ENCODE measurements around the gene LARGE1. TPM values are rescaled to one million over a fixed set of nuclear protein-coding genes. Genes with fewer than 3 reads are reported as not detected.

LARGE1 gene
- total and polyA plus RNA-seq, 2 experiments from 2014 or later, result 21.2 to 23.6 TPM

DNA sequence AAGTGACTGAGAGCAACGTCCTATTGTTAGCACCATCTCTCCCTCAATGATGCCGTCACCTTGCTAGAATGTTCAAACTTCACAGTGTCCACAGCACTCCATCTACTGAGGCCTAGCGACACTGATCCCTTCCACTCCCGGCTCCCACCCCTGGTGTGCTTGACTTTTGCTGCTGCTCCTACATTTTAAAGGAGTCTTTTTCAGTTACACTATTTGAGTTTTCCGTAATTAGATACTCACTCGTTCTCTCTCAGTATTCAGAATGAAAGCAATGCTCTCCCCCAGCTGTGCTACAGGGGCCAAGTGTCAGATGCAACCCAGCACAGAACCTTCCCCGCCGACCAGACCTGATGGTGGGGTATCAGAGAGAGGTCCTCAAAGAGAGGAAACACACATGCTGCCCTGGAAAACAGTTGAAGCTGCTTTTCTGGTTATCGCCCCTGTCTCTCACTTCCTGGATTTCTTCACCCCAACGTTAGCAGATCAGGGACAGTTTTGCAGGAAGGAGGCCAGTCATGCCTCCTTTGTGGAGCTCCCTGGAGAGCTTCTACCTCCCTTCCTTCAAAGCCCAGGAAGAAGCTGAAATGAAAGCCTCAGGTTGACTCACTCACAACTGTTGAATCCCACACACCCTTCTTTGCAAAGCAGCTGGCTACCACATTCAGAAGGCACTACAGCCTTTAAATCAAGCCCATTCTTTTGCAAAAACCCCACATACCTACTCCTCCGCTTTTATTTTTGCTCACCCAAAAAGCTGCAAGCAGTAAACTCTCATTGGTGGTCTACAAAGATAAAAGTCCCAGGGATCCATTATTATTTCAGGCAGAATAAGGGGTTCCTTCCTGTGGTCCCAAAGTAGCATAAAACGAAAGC is 23.5 kb downstream of the LARGE1 start:
- Histone ChIP-seq H3K79me2 (peaks cover 90% of the 10 kb centered on the region), H3K4me3 (no peak overlapping the region), H3K9me2 (replicated peaks; ENCODE audit: insufficient read depth) (no peaks in the 10 kb centered on the region), H3K27me3 (no peaks in the 10 kb centered on the region), H3K4me2 (no peak overlapping the region), H2AFZ (no peak overlapping the region), H3K4me1 (ENCODE audit: insufficient read depth) (peaks cover 23% of the 10 kb centered on the region), H3K27ac (no peak overlapping the region), H3K36me3 (replicated peaks; ENCODE audit: insufficient read depth, low read depth) (no peaks in the 10 kb centered on the region), H4K20me1 (ENCODE audit: insufficient read depth, poor library complexity, severe bottlenecking) (peaks cover 4% of the 10 kb centered on the region), H3K9me3 (ENCODE audit: low read depth) (no peaks in the 10 kb centered on the region)
- TF ChIP-seq EZH2phosphoT487 (IDR thresholded peaks at IDR 0.05; ENCODE audit: low read depth, severe bottlenecking, unreplicated experiment), result no peak
- no peak for TF ChIP-seq EZH2 (IDR thresholded peaks at IDR 0.05; ENCODE audit: borderline replicate concordance)
- TF ChIP-seq, protein P1, sequence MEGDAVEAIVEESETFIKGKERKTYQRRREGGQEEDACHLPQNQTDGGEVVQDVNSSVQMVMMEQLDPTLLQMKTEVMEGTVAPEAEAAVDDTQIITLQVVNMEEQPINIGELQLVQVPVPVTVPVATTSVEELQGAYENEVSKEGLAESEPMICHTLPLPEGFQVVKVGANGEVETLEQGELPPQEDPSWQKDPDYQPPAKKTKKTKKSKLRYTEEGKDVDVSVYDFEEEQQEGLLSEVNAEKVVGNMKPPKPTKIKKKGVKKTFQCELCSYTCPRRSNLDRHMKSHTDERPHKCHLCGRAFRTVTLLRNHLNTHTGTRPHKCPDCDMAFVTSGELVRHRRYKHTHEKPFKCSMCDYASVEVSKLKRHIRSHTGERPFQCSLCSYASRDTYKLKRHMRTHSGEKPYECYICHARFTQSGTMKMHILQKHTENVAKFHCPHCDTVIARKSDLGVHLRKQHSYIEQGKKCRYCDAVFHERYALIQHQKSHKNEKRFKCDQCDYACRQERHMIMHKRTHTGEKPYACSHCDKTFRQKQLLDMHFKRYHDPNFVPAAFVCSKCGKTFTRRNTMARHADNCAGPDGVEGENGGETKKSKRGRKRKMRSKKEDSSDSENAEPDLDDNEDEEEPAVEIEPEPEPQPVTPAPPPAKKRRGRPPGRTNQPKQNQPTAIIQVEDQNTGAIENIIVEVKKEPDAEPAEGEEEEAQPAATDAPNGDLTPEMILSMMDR (IDR thresholded peaks at IDR 0.05; ENCODE audit: poor library complexity), result no peak
- 76% methylated on average over 12 of the region's 12 CpGs for WGBS (ENCODE audit: low lambda C conversion rate, missing lambda C conversion rate)
- no peak for DNase-seq (ENCODE audit: low spot score)

DNA sequence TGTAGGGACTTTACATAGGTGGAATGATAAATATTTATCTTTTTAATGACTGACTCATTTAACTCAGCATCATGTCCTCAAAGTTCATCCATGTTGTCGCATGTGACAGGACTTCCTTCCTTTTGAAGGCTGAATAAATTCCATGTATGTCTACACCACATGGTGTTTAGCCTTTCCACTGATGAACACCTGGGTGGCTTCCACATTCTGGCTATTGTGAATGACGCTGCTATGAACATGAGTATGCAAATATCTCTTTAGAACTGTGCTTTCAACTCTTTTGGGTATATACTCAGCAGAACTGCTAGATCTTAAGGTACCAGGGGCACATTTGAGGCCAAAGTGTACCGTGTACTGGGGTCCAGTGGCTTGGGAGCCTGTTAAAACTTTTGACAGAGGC is 24.1 kb downstream of the LARGE1 start:
- DNase-seq (ENCODE audit: low spot score), result no peak
- no peaks in the 10 kb centered on the region for H3K27me3 ChIP-seq
- no peak overlapping the region for H3K27ac ChIP-seq
- H3K4me2 ChIP-seq, result no peak overlapping the region
- H3K4me1 ChIP-seq (ENCODE audit: insufficient read depth), result peaks cover 23% of the 10 kb centered on the region
- H3K4me3 ChIP-seq, result no peak overlapping the region
- H3K79me2 ChIP-seq, result peaks cover 90% of the 10 kb centered on the region
- no peak overlapping the region for H2AFZ ChIP-seq
- H3K9me3 ChIP-seq (ENCODE audit: low read depth), result no peaks in the 10 kb centered on the region
- no peaks in the 10 kb centered on the region for H3K9me2 ChIP-seq (replicated peaks; ENCODE audit: insufficient read depth)
- no peaks in the 10 kb centered on the region for H4K20me1 ChIP-seq (ENCODE audit: insufficient read depth, poor library complexity, severe bottlenecking)
- TF ChIP-seq EZH2 (IDR thresholded peaks at IDR 0.05; ENCODE audit: borderline replicate concordance) (no peak), EZH2phosphoT487 (IDR thresholded peaks at IDR 0.05; ENCODE audit: low read depth, severe bottlenecking, unreplicated experiment) (no peak)
- TF ChIP-seq, protein P1 (IDR thresholded peaks at IDR 0.05; ENCODE audit: poor library complexity), result no peak
- H3K36me3 ChIP-seq (replicated peaks; ENCODE audit: insufficient read depth, low read depth), result no peaks in the 10 kb centered on the region
- 94% methylated on average over 3 of the region's 3 CpGs for WGBS (ENCODE audit: low lambda C conversion rate, missing lambda C conversion rate)

DNA sequence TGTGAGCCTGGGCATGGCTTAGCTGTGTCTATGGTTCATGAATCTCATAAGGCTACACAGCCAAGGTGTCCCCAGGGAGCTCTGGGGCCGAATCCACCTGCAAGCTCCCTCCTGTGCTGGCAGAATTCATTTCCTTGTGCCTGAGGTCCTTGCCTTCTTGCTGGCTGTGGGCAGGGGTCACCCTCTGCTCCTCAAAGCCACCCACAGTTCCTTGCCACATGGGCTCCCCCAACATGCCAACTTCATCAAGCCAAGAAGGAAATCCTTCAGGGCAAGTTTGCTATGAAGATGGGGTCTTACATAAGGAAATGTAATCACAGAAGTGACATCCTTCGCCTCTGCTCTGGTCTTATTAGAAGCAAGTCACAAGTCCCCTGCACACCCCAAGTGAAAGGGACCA is 24.8 kb downstream of the LARGE1 start:
- Histone ChIP-seq H3K27me3 (no peaks in the 10 kb centered on the region), H3K79me2 (peaks cover 90% of the 10 kb centered on the region), H3K36me3 (replicated peaks; ENCODE audit: insufficient read depth, low read depth) (no peaks in the 10 kb centered on the region), H3K4me1 (ENCODE audit: insufficient read depth) (peaks cover 26% of the 10 kb centered on the region), H2AFZ (no peak overlapping the region), H3K4me2 (no peak overlapping the region), H3K9me3 (ENCODE audit: low read depth) (no peaks in the 10 kb centered on the region), H3K9me2 (replicated peaks; ENCODE audit: insufficient read depth) (no peaks in the 10 kb centered on the region), H3K4me3 (no peak overlapping the region), H4K20me1 (ENCODE audit: insufficient read depth, poor library complexity, severe bottlenecking) (no peaks in the 10 kb centered on the region), H3K27ac (no peak overlapping the region)
- TF ChIP-seq EZH2 (IDR thresholded peaks at IDR 0.05; ENCODE audit: borderline replicate concordance), result no peak
- 98% methylated on average over 2 of the region's 2 CpGs for WGBS (ENCODE audit: low lambda C conversion rate, missing lambda C conversion rate)
- DNase-seq (ENCODE audit: low spot score), result no peak

DNA sequence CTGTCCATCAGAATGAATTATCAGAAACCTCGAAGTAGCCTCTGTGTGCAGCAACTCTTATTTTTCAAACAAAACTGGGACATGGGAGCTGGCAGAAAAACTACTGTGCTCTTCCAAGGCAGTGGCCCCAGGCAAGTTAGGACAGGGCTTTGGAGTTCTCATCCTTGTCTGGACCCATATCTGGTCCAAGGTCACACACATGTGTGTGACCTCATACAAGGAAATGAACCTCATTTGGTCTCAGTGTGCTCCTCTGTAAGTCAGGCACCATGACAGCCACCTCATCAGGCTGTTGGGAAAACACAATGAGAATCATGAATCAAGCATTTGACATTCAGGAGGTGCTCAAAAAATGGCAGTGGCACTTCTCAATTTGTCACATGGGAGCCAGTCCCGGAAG is 25.8 kb downstream of the LARGE1 start:
- H2AFZ ChIP-seq, result no peak overlapping the region
- H3K27ac ChIP-seq, result peak overlapping the region; percentile 59
- H3K36me3 ChIP-seq (replicated peaks; ENCODE audit: insufficient read depth, low read depth), result no peaks in the 10 kb centered on the region
- no peak for DNase-seq (ENCODE audit: low spot score)
- H3K4me2 ChIP-seq, result no peak overlapping the region
- TF ChIP-seq, protein P1 (IDR thresholded peaks at IDR 0.05; ENCODE audit: poor library complexity), result no peak
- H4K20me1 ChIP-seq (ENCODE audit: insufficient read depth, poor library complexity, severe bottlenecking), result no peaks in the 10 kb centered on the region
- WGBS (ENCODE audit: low lambda C conversion rate, missing lambda C conversion rate), result 87% methylated on average over 2 of the region's 2 CpGs
- no peaks in the 10 kb centered on the region for H3K27me3 ChIP-seq
- H3K9me2 ChIP-seq (replicated peaks; ENCODE audit: insufficient read depth), result no peaks in the 10 kb centered on the region
- no peak overlapping the region for H3K4me3 ChIP-seq
- peaks cover 91% of the 10 kb centered on the region for H3K79me2 ChIP-seq
- no peaks in the 10 kb centered on the region for H3K9me3 ChIP-seq (ENCODE audit: low read depth)
- H3K4me1 ChIP-seq (ENCODE audit: insufficient read depth), result peaks cover 27% of the 10 kb centered on the region

Measured in hepatocyte (in vitro differentiated cells).